Left cardiac atrium (tissue), 4 donors: Measurements from ENCODE around the gene TNFSF9. TPM values are rescaled to one million over a fixed set of nuclear protein-coding genes. Genes with fewer than 3 reads are reported as not detected.
A peak's percentile ranks its signal among the peaks of the same experiment; 100 is the strongest.
"Not testable (repeated sequence)": the region's sequence is repeated elsewhere in the genome, so short reads cannot be mapped to it uniquely, and the experiment has no call there.

ENCODE experiments used
- ATAC-seq, 2 donors: fragments of 200-7000 bp; cut with Tn5 transposase; one replicate each; pipeline ENCODE4 v1.9.1; 2020; ENCODE audit warnings: mild to moderate bottlenecking in 2 of 2, moderate library complexity in 2 of 2
- DNase-seq: peaks from one replicate; pipeline ENCODE4 v3.0.0-alpha.2; 2020
- intact Hi-C, 2 donors: fragments of 100-400 bp; cut with DNase I; formaldehyde crosslinking; loops; one replicate each; pipeline versions ENCODE4 v1.14.1 to v1.15.1; 2022 to 2023
- total RNA-seq, 2 donors: library from RNA; stranded (reverse); fragmentation: NEBNext Ultra II Directional; extraction: Animal tissue kit (Norgen Biotek cat#: 25700); gene quantifications; one replicate each; pipeline ENCODE4 v1.2.1, GENCODE V29; 2021
- donor health status: DM: no; HTN: yes; CAD: no.
- donor health status: DM: no; HTN: yes; CAD: no; lungs with severe emphysema.
- donor health status: DM: yes; HTN: yes; CAD: no.
- donor health status: Dilated cardiomyopathy.

TNFSF9 gene
- total RNA-seq, 2 donors from 2014 or later, result 0.29 to 0.71 TPM

- DNase-seq (no peak), ATAC-seq (no peak)
- intact Hi-C loops, result no loop called here
Observed at GRCh38 chr19:6527893-6528543, 2.8 kb upstream of the TNFSF9 start.

- ATAC-seq, result peak; percentile 49 to 54
- DNase-seq, result peak; percentile 51
- intact Hi-C loops, result no loop called here
Observed at GRCh38 chr19:6528544-6529121, 2.2 kb upstream of the TNFSF9 start.

DNA sequence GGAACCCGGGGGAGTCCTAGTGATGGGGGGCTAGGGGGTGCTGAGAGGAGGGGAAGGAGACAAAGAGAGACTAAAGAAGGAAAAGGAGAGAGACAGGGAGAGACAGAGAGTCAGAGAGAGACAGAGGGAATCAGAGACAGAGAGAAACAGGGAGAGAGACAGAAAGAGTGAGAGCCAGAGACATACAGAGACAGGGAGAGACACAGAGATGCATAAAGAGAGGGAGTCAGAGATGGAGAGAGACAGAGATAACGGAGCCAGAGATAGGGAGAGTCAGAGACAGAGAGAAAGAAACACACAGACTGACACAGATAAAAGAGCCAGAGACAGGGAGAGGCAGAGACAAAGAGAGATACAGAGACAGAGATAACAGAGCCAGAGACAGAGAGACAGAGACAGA, 1.5 kb upstream of the TNFSF9 start:
- intact Hi-C loops, result no loop called here
- DNase-seq, result no peak
- no peak for ATAC-seq

GRCh38 chr19:6529937-6530385, 865 bp upstream of the TNFSF9 start:
- no peak for ATAC-seq
- intact Hi-C loops, result no loop called here
- no peak for DNase-seq

DNA sequence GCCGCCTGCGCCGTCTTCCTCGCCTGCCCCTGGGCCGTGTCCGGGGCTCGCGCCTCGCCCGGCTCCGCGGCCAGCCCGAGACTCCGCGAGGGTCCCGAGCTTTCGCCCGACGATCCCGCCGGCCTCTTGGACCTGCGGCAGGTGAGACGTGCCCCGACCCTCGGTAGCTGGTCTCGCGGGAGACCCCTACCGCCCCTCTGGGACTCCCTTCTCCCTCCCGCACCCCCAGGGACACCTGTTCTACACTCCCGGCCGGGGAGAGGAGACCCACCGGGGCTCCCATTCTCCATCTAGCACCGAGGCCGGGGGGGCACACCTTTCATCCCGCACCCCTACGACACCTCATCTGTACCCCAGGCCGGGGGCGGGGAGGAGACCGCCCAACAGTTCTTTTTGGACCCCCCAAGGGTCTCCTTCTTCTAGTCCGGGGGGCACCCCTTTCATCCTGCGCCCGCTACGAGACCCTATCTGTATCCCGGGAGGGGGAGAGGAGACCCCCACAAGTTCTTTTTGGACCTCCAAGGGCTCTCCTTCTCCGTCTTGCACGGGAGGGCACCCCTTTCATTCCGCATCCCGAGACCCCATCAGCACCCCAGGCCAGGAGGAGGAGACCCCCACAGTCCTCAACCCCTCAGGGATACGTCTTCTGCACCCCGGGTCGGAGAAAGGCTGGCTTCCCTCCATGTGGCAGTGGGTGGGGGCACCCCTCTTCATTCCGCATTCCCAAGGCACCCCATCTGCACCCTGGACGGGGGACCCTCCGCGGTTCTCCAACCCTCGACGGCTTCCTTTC, 533 bp downstream of the TNFSF9 start:
- DNase-seq, result no peak
- ATAC-seq, result no peak

DNA sequence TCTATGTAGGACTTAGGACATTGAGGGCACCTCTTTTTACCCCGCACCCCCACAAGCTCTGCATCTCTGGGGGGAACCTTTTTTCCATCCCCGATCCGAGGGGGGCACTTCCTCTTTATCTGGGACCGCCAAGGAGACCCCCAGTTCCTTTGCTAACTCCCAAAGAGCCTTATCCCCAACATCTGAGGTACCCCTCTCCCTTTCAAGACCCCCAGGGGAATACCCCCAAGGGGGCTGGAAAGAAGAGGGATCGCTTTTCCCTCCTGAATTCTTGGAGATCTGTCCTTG, 1.1 kb downstream of the TNFSF9 start:
- DNase-seq, result no peak
- intact Hi-C loops, result no loop called here
- ATAC-seq, result no peak

More for the DNA sequence above, 533 bp downstream of the TNFSF9 start:
- intact Hi-C loops, result no loop called here

GRCh38 chr19:6532244-6532999, 1.6 kb downstream of the TNFSF9 start:
- intact Hi-C loops, result no loop called here
- ATAC-seq, result no peak
- DNase-seq, result no peak

DNA sequence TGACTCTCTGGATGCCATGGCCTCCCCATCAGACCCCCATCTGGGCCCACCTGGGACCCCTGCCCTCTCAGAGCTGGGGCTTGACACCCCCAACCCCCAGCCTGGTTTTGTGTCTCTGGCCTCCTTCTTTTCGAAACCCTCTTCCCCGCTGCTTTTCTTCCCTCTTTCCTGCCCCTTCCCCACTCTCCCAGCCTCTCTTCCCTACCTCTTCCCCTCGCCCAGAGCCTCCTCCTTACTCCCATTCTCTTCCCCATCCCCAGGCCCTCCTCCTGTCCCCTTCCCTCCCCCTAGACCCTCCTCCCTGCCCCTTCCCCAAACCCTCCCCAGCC, 2.1 kb downstream of the TNFSF9 start:
- DNase-seq, result no peak
- intact Hi-C loops, result no loop called here
- ATAC-seq, result no peak

DNA sequence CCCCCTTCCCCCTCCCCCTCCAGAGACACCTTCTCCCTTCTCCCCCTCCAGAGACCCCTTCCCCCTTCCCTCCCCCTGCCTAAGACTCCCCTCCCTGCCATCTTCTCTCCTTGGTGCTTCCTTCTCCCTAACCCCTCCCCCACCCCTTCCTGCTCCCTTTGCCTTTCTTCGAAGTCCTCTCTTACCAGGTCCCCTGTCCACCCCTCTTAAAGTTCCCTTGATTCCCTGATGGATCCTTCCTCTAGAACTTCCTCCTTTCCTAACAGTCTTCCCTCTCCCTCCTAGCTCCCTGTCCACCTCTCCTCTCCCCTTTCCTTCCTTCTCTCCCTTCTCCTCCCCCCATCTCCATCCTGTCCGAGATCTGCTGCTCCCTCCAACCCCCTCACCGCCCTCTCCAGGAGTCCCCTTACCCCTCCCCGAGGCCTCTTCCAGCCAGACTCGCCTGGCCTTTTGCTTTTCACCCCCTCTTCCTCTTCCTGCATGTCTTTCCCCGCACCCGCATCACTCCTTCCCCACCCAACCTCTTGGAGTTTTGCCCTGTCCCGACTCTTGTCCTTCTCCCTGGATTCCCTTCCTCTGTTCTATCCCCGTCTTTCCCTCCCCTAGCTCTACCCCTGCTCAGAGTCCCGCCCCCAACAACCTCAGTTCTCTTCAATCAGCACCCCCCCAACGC, 3.1 kb downstream of the TNFSF9 start:
- DNase-seq (no peak), ATAC-seq (no peak)
- intact Hi-C loops, result no loop called here

DNA sequence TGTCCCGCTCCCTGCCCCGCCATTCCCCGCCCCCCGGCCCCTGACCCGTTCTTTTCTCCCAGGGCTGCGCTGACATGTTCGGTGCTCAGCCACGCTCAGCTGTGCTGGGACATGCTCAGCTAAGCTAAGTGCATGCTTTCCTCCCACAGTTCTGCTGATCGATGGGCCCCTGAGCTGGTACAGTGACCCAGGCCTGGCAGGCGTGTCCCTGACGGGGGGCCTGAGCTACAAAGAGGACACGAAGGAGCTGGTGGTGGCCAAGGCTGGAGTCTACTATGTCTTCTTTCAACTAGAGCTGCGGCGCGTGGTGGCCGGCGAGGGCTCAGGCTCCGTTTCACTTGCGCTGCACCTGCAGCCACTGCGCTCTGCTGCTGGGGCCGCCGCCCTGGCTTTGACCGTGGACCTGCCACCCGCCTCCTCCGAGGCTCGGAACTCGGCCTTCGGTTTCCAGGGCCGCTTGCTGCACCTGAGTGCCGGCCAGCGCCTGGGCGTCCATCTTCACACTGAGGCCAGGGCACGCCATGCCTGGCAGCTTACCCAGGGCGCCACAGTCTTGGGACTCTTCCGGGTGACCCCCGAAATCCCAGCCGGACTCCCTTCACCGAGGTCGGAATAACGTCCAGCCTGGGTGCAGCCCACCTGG, 3.7 kb downstream of the TNFSF9 start:
- intact Hi-C loops, result no loop called here
- DNase-seq (no peak), ATAC-seq (no peak)

- ATAC-seq (no peak), DNase-seq (no peak)
- intact Hi-C loops, result no loop called here
Observed at GRCh38 chr19:6535558-6536137, 4.8 kb downstream of the TNFSF9 start.

GRCh38 chr19:6539514-6539913, 8.7 kb downstream of the TNFSF9 start:
- ATAC-seq, result no peak
- no peak for DNase-seq
- intact Hi-C loops, result no loop called here

- intact Hi-C loops, result no loop called here
Observed at GRCh38 chr19:6540918-6541689, 10.3 kb downstream of the TNFSF9 start.

GRCh38 chr19:6543866-6544347, 13.1 kb downstream of the TNFSF9 start:
- DNase-seq (no peak), ATAC-seq (no peak)
- intact Hi-C loops, result no loop called here

More at GRCh38 chr19:6540918-6541689, 10.3 kb downstream of the TNFSF9 start:
- ATAC-seq (no peak), DNase-seq (no peak)

DNA sequence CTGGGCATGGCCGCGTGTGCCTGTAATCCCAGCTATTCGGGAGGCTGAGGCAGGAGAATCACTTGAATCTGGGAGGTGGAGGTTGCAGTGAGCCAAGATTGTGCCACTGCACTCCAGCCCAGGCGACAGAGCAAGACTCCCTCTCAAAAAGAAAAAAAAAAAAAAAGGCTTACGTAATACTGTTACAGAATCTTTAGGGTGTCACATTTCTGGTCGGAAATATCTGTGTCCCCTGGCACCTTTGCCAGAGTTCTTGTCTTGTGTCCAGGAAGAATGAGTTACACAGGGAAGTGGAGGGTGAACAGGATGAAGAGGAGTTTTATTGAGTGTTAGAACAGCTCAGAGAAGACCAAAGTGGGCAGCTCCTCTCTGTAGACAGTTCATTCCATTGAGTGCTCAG, 19.9 kb downstream of the TNFSF9 start:
- not testable (repeated sequence) for ATAC-seq

GRCh38 chr19:6551091-6551490, 20.3 kb downstream of the TNFSF9 start:
- intact Hi-C loops, result no loop called here

More for the DNA sequence above, 19.9 kb downstream of the TNFSF9 start:
- intact Hi-C loops, DNase-seq: not testable (repeated sequence)

DNA sequence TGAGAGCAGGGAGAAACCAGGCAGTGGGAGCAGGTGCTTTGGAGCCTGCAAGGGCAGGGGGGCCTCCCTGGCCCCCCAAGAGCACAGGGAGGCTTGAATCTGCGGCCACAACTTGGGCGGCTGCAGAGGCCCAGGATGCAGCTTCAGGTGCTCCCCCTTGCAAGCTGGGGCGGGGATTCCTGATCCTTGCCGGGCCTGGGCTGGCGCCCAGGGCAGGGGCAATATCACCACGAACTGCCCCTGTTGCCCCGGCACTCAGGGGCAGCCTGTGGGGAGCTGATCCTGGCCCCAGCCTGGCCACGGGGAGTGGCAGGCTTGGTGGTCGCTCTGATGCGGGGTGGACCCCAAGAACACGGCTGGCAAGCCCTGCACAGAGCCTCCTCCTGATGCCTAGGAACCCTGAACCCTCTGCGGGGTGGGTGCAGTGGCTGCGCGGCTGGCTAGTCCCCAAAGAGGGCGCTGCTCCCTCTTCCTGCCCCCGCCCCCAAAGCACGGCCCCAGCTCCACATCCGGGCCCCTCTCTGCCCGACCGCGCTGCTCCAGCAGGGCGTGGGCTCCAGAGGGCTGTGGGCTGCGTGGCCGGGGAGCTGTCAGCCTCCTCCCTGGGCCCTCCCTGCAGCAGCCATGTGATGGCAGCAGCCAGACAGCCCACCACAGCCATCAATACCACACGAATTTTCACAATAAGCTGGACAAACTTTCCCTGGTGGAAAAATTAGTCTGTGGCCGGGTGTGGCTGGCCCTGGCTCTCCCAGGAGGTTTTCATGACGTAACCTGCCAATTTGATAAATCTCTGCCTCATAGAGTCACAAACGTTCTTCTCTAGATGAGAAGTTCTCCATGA, 21.0 kb downstream of the TNFSF9 start:
- peak; percentile 35 for DNase-seq
- ATAC-seq, result peak; percentile 34 to 58
- intact Hi-C loops, result no loop called here

More at GRCh38 chr19:6551091-6551490, 20.3 kb downstream of the TNFSF9 start:
- ATAC-seq (no peak), DNase-seq (no peak)
